ENCODE data around the gene TMED3. TPM values are rescaled to one million over a fixed set of nuclear protein-coding genes. Genes with fewer than 3 reads are reported as not detected.
A peak's percentile ranks its signal among the peaks of the same experiment; 100 is the strongest.

The TMED3 gene
- 100 to 1,000 TPM; 140 to 220 TPM for total RNA-seq

GRCh38 chr15:79310985-79311900, at the start of gene TMED3:
TMED3 (plus strand) TSS chr15:79311112; CDS start chr15:79311250, 138 bp downstream.
- Histone ChIP-seq H3K4me1 (replicated peaks) (no peaks in the 10 kb centered on the region), H3K36me3 (no peaks in the 10 kb centered on the region), H3K27ac (peak within 1 kb of the TSS; percentile 35 to 68), H3K27me3 (replicated peaks; ENCODE audit: insufficient read depth) (no peaks in the 10 kb centered on the region), H3K9me3 (no peaks in the 10 kb centered on the region), H3K4me3 (peak within 1 kb of the TSS; percentile 71 to 75)
- 4% methylated on average over 19 of the region's 76 CpGs for WGBS
- intact Hi-C loops (cut with DNase I) = no loop called here
- peak in 2 of 4 experiments; percentile 31 to 57 for TF ChIP-seq CTCF (IDR thresholded peaks at IDR 0.05)
- peak; percentile 55 for TF ChIP-seq POLR2AphosphoS5 (IDR thresholded peaks at IDR 0.05)
- peak; percentile 64 for TF ChIP-seq POLR2A (IDR thresholded peaks at IDR 0.05)
- DNase-seq (ENCODE audit: low spot score) = peak; percentile 68

GRCh38 chr15:79261836-79262235, 49.1 kb upstream of the TMED3 start:
- no peak for TF ChIP-seq POLR2A (IDR thresholded peaks at IDR 0.05)
- TF ChIP-seq CTCF (IDR thresholded peaks at IDR 0.05) = no peak
- TF ChIP-seq POLR2AphosphoS5 (IDR thresholded peaks at IDR 0.05) = no peak
- DNase-seq (ENCODE audit: low spot score) = no peak
- intact Hi-C loops (cut with DNase I) = no loop called here
- H3K27me3 ChIP-seq (replicated peaks; ENCODE audit: insufficient read depth) = no peaks in the 10 kb centered on the region
- no peaks in the 10 kb centered on the region for H3K36me3 ChIP-seq
- no peaks in the 10 kb centered on the region for H3K9me3 ChIP-seq
- no peak overlapping the region for H3K4me3 ChIP-seq
- WGBS = 94% methylated on average over 1 of the region's 1 CpG
- H3K27ac ChIP-seq = no peak overlapping the region
- H3K4me1 ChIP-seq (replicated peaks) = no peaks in the 10 kb centered on the region

- Histone ChIP-seq H3K36me3 (no peaks in the 10 kb centered on the region), H3K27ac (no peak overlapping the region), H3K9me3 (no peaks in the 10 kb centered on the region), H3K4me3 (no peak overlapping the region), H3K4me1 (replicated peaks) (no peaks in the 10 kb centered on the region), H3K27me3 (replicated peaks; ENCODE audit: insufficient read depth) (no peaks in the 10 kb centered on the region)
- WGBS = 83% methylated on average over 4 of the region's 4 CpGs
- TF ChIP-seq CTCF (IDR thresholded peaks at IDR 0.05) (no peak), POLR2A (IDR thresholded peaks at IDR 0.05) (no peak), POLR2AphosphoS5 (IDR thresholded peaks at IDR 0.05) (no peak)
- no peak for DNase-seq (ENCODE audit: low spot score)
- intact Hi-C loops (cut with DNase I) = no loop called here
These were observed 45.7 kb upstream of the TMED3 start for GRCh38 chr15:79265167-79265566.

- intact Hi-C loops (cut with DNase I) = no loop called here
- Histone ChIP-seq H3K27ac (no peak overlapping the region), H3K9me3 (no peaks in the 10 kb centered on the region), H3K27me3 (replicated peaks; ENCODE audit: insufficient read depth) (no peaks in the 10 kb centered on the region), H3K4me3 (no peak overlapping the region), H3K36me3 (no peaks in the 10 kb centered on the region), H3K4me1 (replicated peaks) (no peaks in the 10 kb centered on the region)
- 72% methylated on average over 3 of the region's 3 CpGs for WGBS
- TF ChIP-seq POLR2AphosphoS5 (IDR thresholded peaks at IDR 0.05) (no peak), POLR2A (IDR thresholded peaks at IDR 0.05) (no peak), CTCF (IDR thresholded peaks at IDR 0.05) (no peak)
- no peak for DNase-seq (ENCODE audit: low spot score)
These were observed 44.8 kb upstream of the TMED3 start for GRCh38 chr15:79265987-79266579.

Measured in prostate gland (tissue), 2 donors.